PFSK-1 (cell line): ENCODE data around the gene ZNF786.

Experiments used
- FOXP2 ChIP-seq: optimal IDR thresholded peaks from 2 replicates; pipeline ENCODE3; 2011; ENCODE audit warnings: borderline replicate concordance, control low read depth, inconsistent platforms; ENCODE audit not compliant: insufficient read depth; ENCODE audit errors: extremely low read length, extremely low read depth
- POLR2AphosphoS5 ChIP-seq: IDR thresholded peaks from 2 replicates; pipeline ENCODE4 v1.6.1; 2012; ENCODE audit warnings: low read depth, mild to moderate bottlenecking, control low read depth, low read length, moderate library complexity
- SIN3A ChIP-seq: IDR thresholded peaks from 2 replicates; pipeline ENCODE4 v1.6.1; 2012; ENCODE audit warnings: mild to moderate bottlenecking, low read length, moderate library complexity, borderline replicate concordance; ENCODE audit not compliant: insufficient read depth
- TAF1 ChIP-seq: IDR thresholded peaks from 2 replicates; pipeline ENCODE4 v1.6.1; 2012; ENCODE audit warnings: low read length, control low read depth, borderline replicate concordance; ENCODE audit not compliant: insufficient read depth
- TF ChIP-seq, protein P1 (sequence below), 2 experiments: IDR thresholded peaks; 2 replicates each; pipeline versions ENCODE4 v1.6.1 to v1.8.0; 2011 to 2012; ENCODE audit warnings: low read depth in 2 of 2, low read length in 2 of 2, control low read depth in 1 of 2, inconsistent platforms in 1 of 2, mild to moderate bottlenecking in 1 of 2, moderate library complexity in 1 of 2; ENCODE audit not compliant: insufficient read depth in 1 of 2

DNA sequence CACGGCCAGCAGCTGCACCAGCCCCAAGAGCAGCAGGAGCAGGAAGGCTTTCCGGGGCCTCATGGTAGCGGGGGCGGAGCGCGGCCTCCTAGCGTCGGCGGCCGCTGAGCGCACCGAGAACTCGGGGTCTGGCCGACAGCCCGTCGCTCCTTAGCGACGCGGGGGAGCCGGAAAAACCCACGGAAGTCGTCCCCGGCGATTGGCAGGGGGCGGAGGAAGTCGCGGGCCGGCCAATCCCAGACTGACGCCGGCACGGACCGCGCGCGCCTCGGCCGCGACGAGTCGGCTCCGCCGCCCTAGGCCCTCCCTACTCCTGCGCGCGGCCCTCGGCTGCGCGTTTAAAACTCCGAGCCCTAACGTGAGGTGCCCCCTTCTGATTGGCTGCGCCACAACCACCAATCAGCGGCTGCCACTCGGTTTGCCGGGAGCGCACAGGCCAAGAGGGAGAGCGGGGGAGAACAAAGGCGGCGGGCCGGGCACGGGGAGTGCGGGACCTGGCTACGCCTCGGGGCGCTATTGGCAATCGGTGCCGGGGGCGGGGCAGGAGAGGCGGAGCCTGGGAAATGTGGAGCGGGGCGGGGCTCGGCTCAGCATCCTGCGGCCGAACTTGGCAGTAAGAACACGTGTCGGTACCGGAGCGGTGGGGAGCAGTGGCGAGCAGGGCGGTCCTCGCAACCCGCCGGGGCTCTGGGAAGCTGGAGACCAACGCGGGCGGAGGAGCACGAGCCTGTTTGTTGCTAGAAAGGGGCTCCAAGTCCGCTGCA, 62.0 kb downstream of the ZNF786 start, which contains the start of gene PDIA4:
- peak; percentile 77 for TF ChIP-seq FOXP2
- peak; percentile 93; the same call in 1 of the 2 replicates for TF ChIP-seq SIN3A
- TF ChIP-seq POLR2AphosphoS5, result peak; percentile 78
- TF ChIP-seq, protein P1, sequence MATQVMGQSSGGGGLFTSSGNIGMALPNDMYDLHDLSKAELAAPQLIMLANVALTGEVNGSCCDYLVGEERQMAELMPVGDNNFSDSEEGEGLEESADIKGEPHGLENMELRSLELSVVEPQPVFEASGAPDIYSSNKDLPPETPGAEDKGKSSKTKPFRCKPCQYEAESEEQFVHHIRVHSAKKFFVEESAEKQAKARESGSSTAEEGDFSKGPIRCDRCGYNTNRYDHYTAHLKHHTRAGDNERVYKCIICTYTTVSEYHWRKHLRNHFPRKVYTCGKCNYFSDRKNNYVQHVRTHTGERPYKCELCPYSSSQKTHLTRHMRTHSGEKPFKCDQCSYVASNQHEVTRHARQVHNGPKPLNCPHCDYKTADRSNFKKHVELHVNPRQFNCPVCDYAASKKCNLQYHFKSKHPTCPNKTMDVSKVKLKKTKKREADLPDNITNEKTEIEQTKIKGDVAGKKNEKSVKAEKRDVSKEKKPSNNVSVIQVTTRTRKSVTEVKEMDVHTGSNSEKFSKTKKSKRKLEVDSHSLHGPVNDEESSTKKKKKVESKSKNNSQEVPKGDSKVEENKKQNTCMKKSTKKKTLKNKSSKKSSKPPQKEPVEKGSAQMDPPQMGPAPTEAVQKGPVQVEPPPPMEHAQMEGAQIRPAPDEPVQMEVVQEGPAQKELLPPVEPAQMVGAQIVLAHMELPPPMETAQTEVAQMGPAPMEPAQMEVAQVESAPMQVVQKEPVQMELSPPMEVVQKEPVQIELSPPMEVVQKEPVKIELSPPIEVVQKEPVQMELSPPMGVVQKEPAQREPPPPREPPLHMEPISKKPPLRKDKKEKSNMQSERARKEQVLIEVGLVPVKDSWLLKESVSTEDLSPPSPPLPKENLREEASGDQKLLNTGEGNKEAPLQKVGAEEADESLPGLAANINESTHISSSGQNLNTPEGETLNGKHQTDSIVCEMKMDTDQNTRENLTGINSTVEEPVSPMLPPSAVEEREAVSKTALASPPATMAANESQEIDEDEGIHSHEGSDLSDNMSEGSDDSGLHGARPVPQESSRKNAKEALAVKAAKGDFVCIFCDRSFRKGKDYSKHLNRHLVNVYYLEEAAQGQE (IDR thresholded peaks at IDR 0.05; ENCODE audit: insufficient read depth in 1 of 2, low read depth in 2 of 2, low read length in 2 of 2), result peak; percentile 4 to 16; a peak in 1 of 4 replicates
- TF ChIP-seq TAF1, result peak; percentile 62
